Keratinocyte (primary cell): Measurements from ENCODE around the gene CCDC97. TPM values are rescaled to one million over a fixed set of nuclear protein-coding genes. Genes with fewer than 3 reads are reported as not detected.
"Not testable (repeated sequence)": the region's sequence is repeated elsewhere in the genome, so short reads cannot be mapped to it uniquely, and the experiment has no call there.

Source experiments
- DNase-seq: peaks from one replicate; pipeline ENCODE4 v3.0.0-alpha.2; 2011; ENCODE audit warnings: low read depth, missing footprints, low spot score
- FAIRE-seq: peaks from 2 replicates; lab custom pipeline; 2011; peaks lifted over from hg19 to GRCh38; lab: Jason Lieb, UNC
- H2AFZ ChIP-seq: 2 replicates; pipeline ENCODE4 v1.6.0; 2012; ENCODE audit warnings: low read length, control low read depth, inconsistent platforms; ENCODE audit not compliant: control insufficient read depth
- H3K27ac ChIP-seq: 2 replicates; pipeline ENCODE4 v1.5.1; 2011; ENCODE audit warnings: low read length; ENCODE audit not compliant: control insufficient read depth, insufficient read depth
- H3K27me3 ChIP-seq: 3 replicates; pipeline ENCODE4 v1.6.0; 2011; ENCODE audit warnings: low read length; ENCODE audit not compliant: control insufficient read depth, insufficient read depth; ENCODE audit errors: extremely low read depth
- H3K36me3 ChIP-seq, 2 experiments: 2 replicates in 1 of 2; 3 replicates in 1 of 2; pipeline ENCODE4 v1.5.1; 2011; ENCODE audit warnings: low read length in 2 of 2, mild to moderate bottlenecking in 1 of 2; ENCODE audit not compliant: control insufficient read depth in 2 of 2, insufficient read depth in 2 of 2; ENCODE audit errors: extremely low read depth in 1 of 2
- H3K4me1 ChIP-seq: 3 replicates; pipeline ENCODE4 v1.5.1; 2011; ENCODE audit warnings: low read length; ENCODE audit not compliant: control insufficient read depth, insufficient read depth; ENCODE audit errors: extremely low read depth
- H3K4me2 ChIP-seq: 3 replicates; pipeline ENCODE4 v1.6.0; 2011; ENCODE audit warnings: low read depth, low read length; ENCODE audit not compliant: control insufficient read depth, insufficient read depth; ENCODE audit errors: extremely low read depth
- H3K4me3 ChIP-seq, 3 experiments: fragments of 200-600 bp in 1 of 3; sonication (generic) in 1 of 3; 2 replicates in 2 of 3; 3 replicates in 1 of 3; pipeline ENCODE4 v1.5.1; 2011 to 2016; ENCODE audit warnings: low read length in 3 of 3, mild to moderate bottlenecking in 3 of 3, control low read depth in 2 of 3, inconsistent platforms in 1 of 3, low read depth in 1 of 3, mixed read lengths in 1 of 3, mixed run types in 1 of 3, moderate library complexity in 1 of 3; ENCODE audit not compliant: control insufficient read depth in 2 of 3, insufficient read depth in 2 of 3; ENCODE audit errors: extremely low read depth in 1 of 3
- H3K79me2 ChIP-seq: 2 replicates; pipeline ENCODE4 v1.6.0; 2012; ENCODE audit warnings: low read length; ENCODE audit not compliant: control insufficient read depth, insufficient read depth
- H3K9ac ChIP-seq: 3 replicates; pipeline ENCODE4 v1.6.0; 2011; ENCODE audit warnings: low read length; ENCODE audit not compliant: control insufficient read depth, insufficient read depth; ENCODE audit errors: extremely low read depth
- H3K9me1 ChIP-seq: 3 replicates; pipeline ENCODE4 v1.6.0; 2011; ENCODE audit warnings: low read length; ENCODE audit not compliant: control insufficient read depth, insufficient read depth; ENCODE audit errors: extremely low read depth
- H3K9me3 ChIP-seq: 2 replicates; pipeline ENCODE4 v1.5.1; 2012; ENCODE audit warnings: low read depth, low read length; ENCODE audit not compliant: control insufficient read depth
- H4K20me1 ChIP-seq: 3 replicates; pipeline ENCODE4 v1.6.0; 2011; ENCODE audit warnings: low read length; ENCODE audit not compliant: control insufficient read depth, insufficient read depth; ENCODE audit errors: extremely low read depth
- CTCF ChIP-seq, 3 experiments: IDR thresholded peaks in 1 of 3; conservative IDR thresholded peaks in 1 of 3; optimal IDR thresholded peaks in 1 of 3; 2 replicates in 2 of 3; 3 replicates in 1 of 3; pipeline versions ENCODE3 to v1.5.1; 2011; ENCODE audit warnings: low read length in 3 of 3, mild to moderate bottlenecking in 3 of 3, moderate library complexity in 2 of 3, control low read depth in 1 of 3, inconsistent platforms in 1 of 3; ENCODE audit not compliant: insufficient read depth in 2 of 3; ENCODE audit errors: extremely low read depth in 1 of 3
- EZH2 ChIP-seq: IDR thresholded peaks from one replicate; pipeline ENCODE4 v1.6.1; 2012; ENCODE audit warnings: inconsistent platforms, mild to moderate bottlenecking, low read length, moderate library complexity
- dilution Hi-C: fragments of 300-500 bp; cut with MboI; formaldehyde crosslinking; loops from one replicate; pipeline ENCODE4 v1.7.0; 2020; ENCODE audit warnings: low sequenced_read_pairs; ENCODE audit not compliant: extremely low pct_ligation_motif_present
- polyA plus RNA-seq, 5 experiments: library from polyadenylated mRNA; depleted of rRNA in 3 of 5; stranded (reverse) in 3 of 5; stranded (forward) in 1 of 5; unstranded in 1 of 5; fragments of >200 nt; gene quantifications; 1 replicate in 1 of 5; 2 replicates in 3 of 5; 3 replicates in 1 of 5; pipeline versions ENCODE4 v1.2.1 to v1.2.3, GENCODE V29; 2011 to 2012; ENCODE audit warnings: missing spikeins in 2 of 5, low read depth in 1 of 5, low replicate concordance in 1 of 5

CCDC97 gene
- polyA plus RNA-seq, 1 donor (not counting 4 experiments of a cell fraction or from before 2014, with no cell fraction given) = 6.8 TPM

GRCh38 chr19:41369769-41370168 lies 59.8 kb downstream of the CCDC97 start:
- dilution Hi-C loops = no loop called here
- Histone ChIP-seq H3K9me1 (no peaks in the 10 kb centered on the region), H3K4me1 (peaks cover 11% of the 10 kb centered on the region), H2AFZ (no peak overlapping the region), H3K36me3 (no peaks in the 10 kb centered on the region), H3K4me3 (no peak overlapping the region), H3K79me2 (peaks cover 8% of the 10 kb centered on the region), H3K27me3 (no peaks in the 10 kb centered on the region), H3K27ac (no peak overlapping the region), H4K20me1 (no peaks in the 10 kb centered on the region), H3K9me3 (no peaks in the 10 kb centered on the region), H3K9ac (no peak overlapping the region), H3K4me2 (no peak overlapping the region)
- TF ChIP-seq EZH2 = no peak
- TF ChIP-seq CTCF (optimal IDR thresholded peaks at IDR 0.05 in 1 of 3, IDR thresholded peaks at IDR 0.05 in 1 of 3, conservative IDR thresholded peaks at IDR 0.05 in 1 of 3; ENCODE audit: extremely low read depth in 1 of 3, insufficient read depth in 2 of 3, low read length in 3 of 3) = no peak
- DNase-seq (no peak), FAIRE-seq (no peak)

GRCh38 chr19:41371119-41371518 lies 61.1 kb downstream of the CCDC97 start:
- H3K9ac ChIP-seq, H3K4me3 ChIP-seq, H4K20me1 ChIP-seq, H3K27me3 ChIP-seq, dilution Hi-C loops, H3K4me2 ChIP-seq, H3K9me3 ChIP-seq, H3K9me1 ChIP-seq, FAIRE-seq, DNase-seq, H3K27ac ChIP-seq, H3K79me2 ChIP-seq, H3K36me3 ChIP-seq, H2AFZ ChIP-seq: not testable (repeated sequence)
- peaks cover 14% of the 10 kb centered on the region for H3K4me1 ChIP-seq

- no peaks in the 10 kb centered on the region for H3K36me3 ChIP-seq
- peaks cover 2% of the 10 kb centered on the region for H3K79me2 ChIP-seq
- H3K9me3 ChIP-seq = no peaks in the 10 kb centered on the region
- no peaks in the 10 kb centered on the region for H3K9me1 ChIP-seq
- no peak overlapping the region for H3K4me3 ChIP-seq
- H3K4me2 ChIP-seq = no peak overlapping the region
- no peak overlapping the region for H3K27ac ChIP-seq
- no peak overlapping the region for H3K9ac ChIP-seq
- dilution Hi-C loops = no loop called here
- no peak overlapping the region for H2AFZ ChIP-seq
- peaks cover 18% of the 10 kb centered on the region for H3K4me1 ChIP-seq
- TF ChIP-seq CTCF (optimal IDR thresholded peaks at IDR 0.05 in 1 of 3, IDR thresholded peaks at IDR 0.05 in 1 of 3, conservative IDR thresholded peaks at IDR 0.05 in 1 of 3; ENCODE audit: extremely low read depth in 1 of 3, insufficient read depth in 2 of 3, low read length in 3 of 3) (no peak), EZH2 (no peak)
- FAIRE-seq (no peak), DNase-seq (no peak)
- H4K20me1 ChIP-seq = no peaks in the 10 kb centered on the region
- H3K27me3 ChIP-seq = no peaks in the 10 kb centered on the region
These were observed 61.6 kb downstream of the CCDC97 start for GRCh38 chr19:41371541-41371940.
